ENCODE measurements around the gene ZNG1C. TPM values are rescaled to one million over a fixed set of nuclear protein-coding genes. Genes with fewer than 3 reads are reported as not detected.
"Not testable (repeated sequence)": the region's sequence is repeated elsewhere in the genome, so short reads cannot be mapped to it uniquely, and the experiment has no call there.

The ZNG1C gene
- polyA plus RNA-seq, 1 donor from 2014 or later, result 61.2 TPM

DNA sequence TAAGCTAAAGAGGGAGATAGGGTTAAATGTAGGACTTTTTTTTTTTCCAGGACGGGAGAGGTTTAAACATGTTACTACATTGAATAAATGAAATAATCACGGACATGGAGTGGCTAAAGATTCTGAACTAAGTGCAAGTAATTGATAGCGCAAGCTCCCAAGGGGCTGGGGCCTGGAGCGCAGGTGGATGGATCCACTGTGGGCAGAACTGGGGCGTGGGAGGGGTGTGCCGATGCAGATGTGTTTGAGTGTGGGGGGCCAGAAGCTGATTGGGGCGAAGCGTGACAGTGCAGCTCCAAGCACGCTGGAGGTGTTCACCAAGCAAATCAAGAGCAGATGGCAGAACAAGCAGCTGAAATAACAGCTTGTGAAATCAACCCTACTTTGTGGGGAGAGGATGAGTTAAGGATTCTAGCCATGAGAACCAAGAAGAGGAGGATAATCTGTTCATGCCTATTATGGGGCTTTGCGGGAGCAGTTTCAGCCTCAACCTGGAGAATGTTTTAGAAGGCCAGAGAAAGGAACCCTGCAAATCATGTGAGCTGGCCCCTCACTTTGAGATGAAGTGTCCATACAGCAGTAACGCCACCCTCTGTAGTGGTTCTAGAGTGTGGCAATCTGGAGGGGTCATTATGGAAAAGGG lies 88.9 kb downstream of the ZNG1C start:
- H3K27me3 ChIP-seq (ENCODE audit: insufficient read depth, low read depth, low read length); H4K20me1 ChIP-seq (ENCODE audit: insufficient read depth); H3K9me3 ChIP-seq (ENCODE audit: low read length); H3K9me2 ChIP-seq (ENCODE audit: insufficient read depth, low read length); H3K79me2 ChIP-seq (replicated peaks; ENCODE audit: insufficient read depth, low read length); H2AFZ ChIP-seq (ENCODE audit: low read depth, low read length); H3K27ac ChIP-seq (ENCODE audit: low read length); H3K36me3 ChIP-seq (ENCODE audit: insufficient read depth, low read length); H3F3A ChIP-seq (ENCODE audit: insufficient read depth, low read length, poor library complexity, severe bottlenecking); H3K4me2 ChIP-seq (ENCODE audit: low read length); H3K9ac ChIP-seq (ENCODE audit: low read length); H3K4me3 ChIP-seq (ENCODE audit: low read length): not testable (repeated sequence)

DNA sequence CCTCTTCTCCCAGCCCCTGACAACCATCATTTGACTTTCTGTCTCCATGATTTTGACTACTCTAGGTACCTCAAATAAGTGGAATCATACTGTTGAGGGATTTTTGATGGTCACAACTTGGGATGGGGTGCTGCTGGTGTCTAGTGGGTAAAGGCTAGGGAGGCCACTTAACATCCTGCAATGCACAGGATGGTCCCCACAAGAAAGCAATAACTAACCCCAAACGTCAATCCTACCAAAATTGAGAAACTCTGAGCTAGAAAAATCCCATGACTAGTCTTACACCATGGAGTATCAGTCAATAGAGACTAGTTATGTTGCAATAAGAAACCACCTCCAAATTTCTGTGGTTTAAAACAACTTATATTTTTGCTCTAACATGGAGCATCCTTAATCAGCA lies 90.3 kb downstream of the ZNG1C start:
- not testable (repeated sequence) for H3K9me3 ChIP-seq (ENCODE audit: low read length); H3F3A ChIP-seq (ENCODE audit: insufficient read depth, low read length, poor library complexity, severe bottlenecking); H3K4me3 ChIP-seq (ENCODE audit: low read length); H3K4me2 ChIP-seq (ENCODE audit: low read length); H3K9me2 ChIP-seq (ENCODE audit: insufficient read depth, low read length); H3K27ac ChIP-seq (ENCODE audit: low read length); H2AFZ ChIP-seq (ENCODE audit: low read depth, low read length); H3K36me3 ChIP-seq (ENCODE audit: insufficient read depth, low read length); H3K79me2 ChIP-seq (replicated peaks; ENCODE audit: insufficient read depth, low read length); H3K27me3 ChIP-seq (ENCODE audit: insufficient read depth, low read depth, low read length); H3K9ac ChIP-seq (ENCODE audit: low read length); H4K20me1 ChIP-seq (ENCODE audit: insufficient read depth)

DNA sequence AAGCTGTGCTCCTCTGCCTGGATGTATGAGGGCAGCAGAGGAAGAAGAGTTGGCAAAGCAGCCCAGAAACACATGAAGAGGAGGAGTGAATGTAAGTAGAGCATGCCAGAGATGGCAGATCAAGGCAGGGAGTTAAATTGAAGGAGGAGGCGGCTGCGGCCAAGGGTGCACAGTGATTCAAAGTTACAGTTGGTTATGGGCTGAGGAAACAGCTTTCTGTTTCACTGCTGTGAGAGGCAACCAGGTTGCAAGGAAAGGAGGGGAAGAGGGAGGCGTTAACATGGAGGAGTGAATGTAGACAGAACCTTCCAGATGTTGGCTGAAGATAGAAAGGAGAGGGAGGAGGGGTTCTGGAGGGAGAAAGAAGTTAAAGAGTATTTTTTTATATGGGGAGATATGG lies 94.2 kb downstream of the ZNG1C start:
- not testable (repeated sequence) for H3K9ac ChIP-seq (ENCODE audit: low read length); H3K4me3 ChIP-seq (ENCODE audit: low read length); H3K9me3 ChIP-seq (ENCODE audit: low read length); H3K9me2 ChIP-seq (ENCODE audit: insufficient read depth, low read length); H3K4me2 ChIP-seq (ENCODE audit: low read length); H3K79me2 ChIP-seq (replicated peaks; ENCODE audit: insufficient read depth, low read length); H3K27me3 ChIP-seq (ENCODE audit: insufficient read depth, low read depth, low read length); H3F3A ChIP-seq (ENCODE audit: insufficient read depth, low read length, poor library complexity, severe bottlenecking); H3K36me3 ChIP-seq (ENCODE audit: insufficient read depth, low read length); H4K20me1 ChIP-seq (ENCODE audit: insufficient read depth); H2AFZ ChIP-seq (ENCODE audit: low read depth, low read length); H3K27ac ChIP-seq (ENCODE audit: low read length)

DNA sequence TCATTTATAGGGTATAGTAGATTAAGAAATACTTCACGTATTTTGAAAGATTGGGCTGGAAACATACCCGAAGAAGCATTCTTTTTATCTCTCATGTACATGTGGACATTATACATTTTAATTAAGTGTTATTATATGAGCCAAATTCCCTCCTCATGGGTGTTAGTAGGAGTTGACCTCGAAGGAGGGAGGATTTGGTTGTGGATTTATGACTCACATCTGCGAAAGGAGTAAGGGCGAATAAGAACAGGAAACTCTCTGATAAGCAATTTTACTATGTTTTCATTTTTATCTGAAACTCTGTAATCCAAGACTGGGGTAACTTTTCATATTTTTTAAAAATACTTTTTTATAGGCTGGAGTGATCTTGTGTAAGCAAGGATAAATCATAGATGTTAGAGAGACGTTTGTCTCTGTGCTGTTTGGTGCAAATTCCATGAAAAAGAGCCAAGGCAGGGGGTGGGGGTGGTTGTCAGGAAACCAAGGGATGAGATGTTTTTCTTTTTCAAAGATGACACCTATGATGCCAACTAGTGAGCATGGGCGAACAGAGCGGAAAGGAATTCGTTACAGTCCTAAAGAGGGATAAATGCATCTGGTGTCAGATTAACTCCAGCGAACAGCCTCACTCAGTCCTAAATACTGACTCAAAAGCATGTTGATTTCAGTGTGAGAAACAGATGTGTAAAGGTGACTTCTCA lies 95.0 kb downstream of the ZNG1C start:
- H3K4me3 ChIP-seq (ENCODE audit: low read length); H3K9me2 ChIP-seq (ENCODE audit: insufficient read depth, low read length); H3K79me2 ChIP-seq (replicated peaks; ENCODE audit: insufficient read depth, low read length); H3K27me3 ChIP-seq (ENCODE audit: insufficient read depth, low read depth, low read length); H4K20me1 ChIP-seq (ENCODE audit: insufficient read depth); H3K9me3 ChIP-seq (ENCODE audit: low read length); H2AFZ ChIP-seq (ENCODE audit: low read depth, low read length); H3K27ac ChIP-seq (ENCODE audit: low read length); H3K36me3 ChIP-seq (ENCODE audit: insufficient read depth, low read length); H3F3A ChIP-seq (ENCODE audit: insufficient read depth, low read length, poor library complexity, severe bottlenecking); H3K4me2 ChIP-seq (ENCODE audit: low read length); H3K9ac ChIP-seq (ENCODE audit: low read length): not testable (repeated sequence)

DNA sequence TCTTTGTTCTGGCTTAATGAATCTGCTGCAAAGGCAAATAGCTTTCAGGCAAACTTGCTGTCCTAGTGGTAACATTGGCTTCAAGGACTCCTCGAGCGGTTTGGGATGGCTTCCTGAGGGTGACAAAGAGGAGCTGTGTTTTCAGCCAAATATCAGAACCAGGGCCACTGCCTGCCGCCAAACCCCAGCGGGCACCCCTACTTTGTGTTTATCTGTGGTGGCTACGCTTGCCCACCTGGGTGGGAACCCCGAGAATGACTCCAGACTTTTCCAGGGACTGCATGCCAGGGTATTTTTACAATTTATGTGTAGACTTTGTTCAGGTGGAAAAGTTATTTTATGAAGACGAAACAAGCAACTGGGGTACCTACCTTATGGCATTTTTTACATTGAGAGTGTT lies 96.2 kb downstream of the ZNG1C start:
- H3K9ac ChIP-seq (ENCODE audit: low read length); H3F3A ChIP-seq (ENCODE audit: insufficient read depth, low read length, poor library complexity, severe bottlenecking); H3K4me2 ChIP-seq (ENCODE audit: low read length); H4K20me1 ChIP-seq (ENCODE audit: insufficient read depth); H3K4me3 ChIP-seq (ENCODE audit: low read length); H2AFZ ChIP-seq (ENCODE audit: low read depth, low read length); H3K27me3 ChIP-seq (ENCODE audit: insufficient read depth, low read depth, low read length); H3K9me2 ChIP-seq (ENCODE audit: insufficient read depth, low read length); H3K79me2 ChIP-seq (replicated peaks; ENCODE audit: insufficient read depth, low read length); H3K36me3 ChIP-seq (ENCODE audit: insufficient read depth, low read length); H3K27ac ChIP-seq (ENCODE audit: low read length); H3K9me3 ChIP-seq (ENCODE audit: low read length): not testable (repeated sequence)
